GM19397 (cell line): Measurements from ENCODE around the gene DTNBP1.

Source experiments
- ATAC-seq: cut with Tn5 transposase; IDR thresholded peaks from one replicate; pipeline ENCODE4 v1.9.1; 2021; ENCODE audit warnings: mild to moderate bottlenecking, moderate library complexity; ENCODE audit not compliant: unreplicated experiment

DTNBP1 gene

DNA sequence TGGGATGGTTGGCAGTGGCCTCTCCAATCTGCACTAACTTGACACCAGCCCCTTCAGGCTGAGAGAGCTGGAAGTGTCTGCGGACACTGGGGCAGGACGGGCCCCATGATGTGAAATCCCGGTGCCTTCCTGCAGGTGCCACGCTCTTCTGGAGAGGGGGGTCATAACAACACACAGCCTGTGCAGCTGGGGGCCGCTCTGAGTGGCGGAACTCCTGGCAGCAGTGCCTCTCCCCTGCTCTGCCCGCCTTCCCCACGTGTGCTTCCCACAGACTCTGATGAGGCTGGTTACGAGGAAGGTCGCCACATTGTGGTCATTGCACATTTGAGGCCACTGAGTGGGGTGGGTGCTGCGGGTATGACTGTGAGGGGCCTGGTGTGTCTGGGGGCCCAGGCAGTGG, 145.2 kb downstream of the DTNBP1 start:
- ATAC-seq: no peak

DNA sequence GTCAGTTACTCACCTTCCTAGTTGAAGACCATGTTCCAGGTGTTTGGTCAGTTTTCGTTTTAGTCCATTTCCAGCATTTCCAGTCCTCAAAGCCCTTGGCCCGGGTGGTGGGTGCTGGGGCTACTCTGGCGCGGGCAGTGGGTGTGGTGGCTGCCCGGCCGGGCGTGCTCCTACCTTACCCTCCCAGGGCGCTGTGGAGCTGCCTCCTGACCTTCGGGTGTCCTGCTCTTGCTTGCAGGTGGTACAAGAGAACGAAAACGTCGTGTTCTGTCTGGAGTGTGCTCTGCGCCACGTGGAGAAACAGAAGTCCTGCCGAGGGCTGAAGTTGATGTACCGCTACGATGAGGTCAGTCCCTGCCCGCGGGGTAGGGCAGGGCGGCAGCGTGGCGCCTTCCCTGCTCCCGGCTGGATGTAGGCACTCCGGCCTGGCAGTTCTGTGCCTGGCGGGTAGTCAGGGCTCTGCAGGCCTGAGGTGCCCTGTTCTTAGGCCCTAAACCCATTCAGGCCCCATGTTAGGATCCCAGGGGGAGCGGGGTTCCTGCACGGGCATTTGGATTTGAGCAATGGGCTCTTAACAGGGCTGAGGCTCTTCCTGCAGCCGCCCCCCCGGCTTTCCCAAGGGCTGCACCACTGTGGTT, 145.8 kb downstream of the DTNBP1 start:
- ATAC-seq: no peak

DNA sequence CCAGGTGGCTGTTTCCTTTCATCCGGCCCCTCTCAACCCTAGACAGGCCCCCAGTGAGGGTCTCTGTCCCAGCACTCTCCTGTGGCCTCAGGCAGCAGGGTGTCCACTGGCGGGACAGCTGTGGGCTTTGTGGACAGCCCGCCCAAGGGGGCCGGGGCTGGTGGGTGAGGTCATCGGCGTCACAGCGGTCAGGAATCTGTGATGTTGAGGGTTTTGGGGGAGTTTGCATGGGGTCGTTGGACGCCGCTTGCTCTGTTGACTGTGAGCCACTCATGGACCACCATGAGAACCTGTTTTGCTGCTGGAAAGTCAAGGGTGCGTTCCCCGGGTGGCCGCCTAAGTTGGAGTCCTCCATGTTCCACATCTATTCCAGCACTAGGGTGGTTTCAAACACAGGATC, 146.4 kb downstream of the DTNBP1 start:
- ATAC-seq: no peak

DNA sequence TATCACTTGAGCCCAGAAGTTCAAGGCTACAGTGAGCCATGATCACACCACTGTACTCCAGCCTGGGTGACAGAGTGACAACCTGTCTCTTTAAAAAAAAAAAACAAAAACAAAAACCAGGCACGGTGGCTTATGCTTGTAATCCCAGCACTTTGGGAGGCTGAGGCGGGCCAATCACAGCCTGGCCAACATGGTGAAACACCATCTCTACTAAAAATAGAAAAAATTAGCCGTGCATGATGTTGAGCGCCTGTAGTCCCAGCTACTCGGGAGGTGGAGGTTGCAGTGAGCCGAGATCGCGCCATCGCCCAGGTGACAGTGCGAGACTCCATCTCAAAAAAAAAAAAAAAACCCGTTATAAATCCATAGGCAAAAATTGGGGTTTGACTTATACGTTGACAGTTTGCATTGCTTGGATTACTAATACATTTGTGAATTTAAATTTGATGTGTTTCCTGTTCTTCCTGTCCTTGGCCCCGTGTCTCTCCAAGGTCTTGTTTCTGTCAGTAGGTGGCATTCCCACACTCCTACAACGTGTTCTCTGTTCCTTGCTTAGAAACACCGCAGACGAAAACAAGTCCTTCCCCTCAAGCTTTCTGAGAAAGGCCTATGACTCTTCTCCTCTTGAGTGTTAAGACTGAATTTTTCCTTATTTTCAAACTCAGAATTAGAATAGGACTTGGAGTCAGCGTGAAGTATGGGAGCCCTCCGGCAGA, 147.0 kb downstream of the DTNBP1 start:
- no peak for ATAC-seq

DNA sequence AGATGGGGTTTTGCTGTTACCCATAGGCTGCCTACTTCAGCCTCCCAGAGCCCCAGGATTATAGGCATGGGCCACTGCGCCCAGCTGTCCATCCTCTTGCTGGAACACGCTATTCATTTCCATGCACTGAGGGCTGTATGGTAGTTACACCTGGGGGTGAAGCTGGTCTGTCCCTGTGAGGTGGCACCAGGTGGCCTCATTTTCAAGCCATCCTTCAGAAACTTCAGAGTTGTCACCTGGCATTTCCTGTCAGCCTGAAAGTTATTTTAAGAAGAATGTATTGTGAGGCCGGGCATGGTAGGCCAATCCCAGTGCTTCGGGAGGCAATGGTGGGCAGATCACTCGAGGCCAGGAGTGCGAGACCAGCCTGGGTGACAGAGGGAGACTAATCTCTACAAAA, 147.6 kb downstream of the DTNBP1 start:
- no peak for ATAC-seq

DNA sequence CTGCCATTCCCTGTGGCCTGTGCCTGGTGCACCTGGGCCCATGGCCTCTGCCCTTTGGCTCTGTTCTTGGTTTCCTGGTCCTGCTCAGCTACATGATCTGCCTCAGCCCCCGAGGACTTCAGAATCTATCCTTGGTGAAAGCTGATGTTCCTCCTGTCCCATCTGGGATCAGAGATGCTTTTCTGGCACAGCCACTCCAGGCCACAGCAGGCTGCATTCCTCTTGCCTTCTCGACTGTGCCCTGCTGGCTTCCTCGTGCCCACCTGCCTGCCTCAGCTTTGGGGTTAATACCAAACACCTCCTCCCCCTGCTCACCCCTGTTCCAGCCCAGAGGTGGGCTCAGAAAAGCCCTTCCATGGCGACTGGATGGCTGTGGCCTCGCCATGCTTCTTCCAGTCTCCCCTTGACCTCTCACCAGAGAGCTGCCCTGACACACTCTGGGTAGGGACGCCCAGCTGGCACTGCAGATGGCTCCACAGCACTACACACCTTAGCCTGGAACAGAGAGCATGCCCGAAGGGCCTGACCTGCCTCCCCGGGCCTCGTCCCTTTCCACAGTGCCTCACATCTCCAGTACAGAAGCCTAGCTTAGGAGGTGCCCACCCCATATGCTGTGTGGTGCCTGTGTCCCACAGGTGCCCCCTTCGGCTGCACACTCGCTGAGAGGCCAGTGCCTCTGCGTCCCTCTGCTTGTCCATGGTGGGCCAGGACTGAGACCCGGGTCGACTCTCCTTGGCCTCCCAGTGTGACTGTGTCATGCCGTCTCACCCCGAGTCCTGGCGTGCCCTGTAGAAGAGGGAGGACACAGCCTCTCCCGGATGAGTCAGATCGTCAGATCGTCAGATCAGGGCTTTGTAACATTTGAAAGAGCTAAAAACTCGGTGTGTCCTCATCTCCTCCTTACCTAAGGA, 148.8 kb downstream of the DTNBP1 start:
- no peak for ATAC-seq

DNA sequence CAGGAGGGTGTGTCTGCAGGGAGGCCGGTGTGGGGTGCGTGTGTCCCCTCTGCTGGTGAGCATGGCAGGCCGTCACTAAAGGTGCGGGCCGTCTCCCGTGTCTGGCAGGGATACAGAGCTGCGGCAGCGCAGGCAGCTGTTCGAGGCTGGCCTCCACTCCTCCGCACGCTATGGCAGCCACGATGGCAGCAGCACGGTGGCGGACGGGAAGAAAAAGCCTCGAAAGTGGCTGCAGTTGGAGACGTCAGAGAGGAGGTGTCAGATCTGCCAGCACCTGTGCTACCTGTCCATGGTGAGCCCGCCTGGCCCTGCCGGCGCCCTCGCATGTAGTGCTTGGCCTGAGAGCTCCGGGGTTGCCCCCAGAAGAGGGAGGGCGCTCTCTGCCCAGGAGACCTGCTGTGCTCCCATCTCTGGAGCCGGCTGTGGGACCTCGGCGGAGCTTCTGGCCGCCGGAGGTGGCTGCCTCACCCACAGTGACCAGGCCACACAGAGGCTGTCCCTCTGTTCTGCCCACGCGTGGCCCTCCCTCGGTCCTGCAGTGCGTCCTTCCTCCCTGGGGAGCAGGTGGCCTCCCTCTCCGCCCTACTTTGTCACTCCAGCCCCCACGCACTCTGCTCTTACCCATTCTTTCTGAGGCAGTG, 149.6 kb downstream of the DTNBP1 start:
- ATAC-seq: no peak

DNA sequence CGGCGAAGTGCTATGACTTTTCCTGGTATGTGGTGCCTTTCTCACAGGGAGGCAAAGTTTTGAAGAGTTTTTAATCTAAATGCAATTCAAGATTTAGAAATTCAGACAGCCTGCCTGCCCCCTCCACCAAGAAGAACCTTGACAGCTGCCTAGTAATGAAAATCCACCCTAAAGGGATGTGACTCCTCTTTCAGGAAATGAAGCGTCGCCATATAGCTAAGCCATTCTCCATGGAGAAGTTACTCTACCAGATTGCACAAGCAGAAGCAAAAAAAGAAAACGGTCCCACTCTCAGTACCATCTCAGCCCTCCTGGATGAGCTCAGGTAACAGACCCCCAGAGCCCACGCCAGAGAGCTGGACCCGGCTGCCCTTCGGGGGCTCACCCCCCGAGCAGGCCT, 150.1 kb downstream of the DTNBP1 start:
- no peak for ATAC-seq

DNA sequence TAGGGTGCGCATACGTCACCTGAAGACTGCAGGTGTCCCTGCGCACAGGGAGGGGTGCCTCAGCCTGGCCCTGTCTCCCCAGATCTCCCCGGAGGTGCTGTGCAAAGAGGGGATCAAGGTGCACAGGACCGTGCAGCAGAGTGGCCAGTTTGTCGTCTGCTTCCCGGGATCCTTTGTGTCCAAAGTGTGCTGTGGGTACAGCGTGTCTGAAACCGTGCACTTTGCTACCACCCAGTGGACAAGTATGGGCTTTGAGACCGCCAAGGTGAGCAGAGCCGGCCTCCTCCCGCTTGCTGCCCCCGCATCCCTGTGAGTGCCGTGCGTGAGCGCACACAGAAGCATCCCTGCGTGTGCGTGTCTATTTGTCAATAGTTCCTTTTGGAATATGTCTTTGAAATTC, 150.7 kb downstream of the DTNBP1 start:
- no peak for ATAC-seq

DNA sequence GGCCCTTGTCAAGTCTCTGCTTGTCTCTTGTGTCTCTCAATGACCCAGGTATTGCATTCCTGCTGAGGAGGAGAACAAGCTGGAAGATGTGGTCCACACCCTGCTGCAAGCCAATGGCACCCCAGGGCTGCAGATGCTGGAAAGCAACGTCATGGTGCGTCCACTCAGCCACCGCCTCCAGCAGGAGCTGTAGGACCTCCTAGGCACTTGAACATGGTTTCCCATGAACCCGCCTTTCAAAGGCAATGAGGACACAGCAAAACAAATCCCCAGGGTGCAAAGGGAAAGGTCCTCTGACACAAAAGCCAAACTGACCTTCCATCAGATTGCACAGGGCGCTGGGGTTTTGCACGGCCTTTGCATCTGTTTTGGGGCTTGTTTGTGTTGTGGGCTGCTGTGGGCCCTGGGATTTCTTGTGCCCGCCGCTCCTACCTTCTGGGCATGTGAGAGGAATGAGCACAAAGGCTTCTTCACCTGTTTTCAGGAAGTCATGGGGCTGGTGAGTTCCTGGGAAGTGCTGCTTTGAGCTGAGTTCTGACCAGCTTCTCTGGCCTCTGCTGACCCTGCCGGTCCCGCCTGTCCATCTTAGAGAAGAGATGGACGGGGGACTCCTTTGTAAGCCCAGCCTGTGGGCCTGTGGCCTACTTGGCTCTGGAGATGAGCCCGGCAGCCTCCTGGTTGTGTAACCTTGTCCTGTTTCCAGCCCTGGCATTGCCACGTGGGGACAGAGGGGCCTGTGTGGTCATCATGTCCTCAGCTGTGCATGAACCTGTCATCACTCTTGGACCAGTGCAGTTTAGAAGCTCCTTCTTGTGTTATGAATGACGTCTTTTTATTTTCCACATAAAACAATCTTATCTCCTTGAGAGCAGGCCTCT, 151.3 kb downstream of the DTNBP1 start:
- no peak for ATAC-seq

DNA sequence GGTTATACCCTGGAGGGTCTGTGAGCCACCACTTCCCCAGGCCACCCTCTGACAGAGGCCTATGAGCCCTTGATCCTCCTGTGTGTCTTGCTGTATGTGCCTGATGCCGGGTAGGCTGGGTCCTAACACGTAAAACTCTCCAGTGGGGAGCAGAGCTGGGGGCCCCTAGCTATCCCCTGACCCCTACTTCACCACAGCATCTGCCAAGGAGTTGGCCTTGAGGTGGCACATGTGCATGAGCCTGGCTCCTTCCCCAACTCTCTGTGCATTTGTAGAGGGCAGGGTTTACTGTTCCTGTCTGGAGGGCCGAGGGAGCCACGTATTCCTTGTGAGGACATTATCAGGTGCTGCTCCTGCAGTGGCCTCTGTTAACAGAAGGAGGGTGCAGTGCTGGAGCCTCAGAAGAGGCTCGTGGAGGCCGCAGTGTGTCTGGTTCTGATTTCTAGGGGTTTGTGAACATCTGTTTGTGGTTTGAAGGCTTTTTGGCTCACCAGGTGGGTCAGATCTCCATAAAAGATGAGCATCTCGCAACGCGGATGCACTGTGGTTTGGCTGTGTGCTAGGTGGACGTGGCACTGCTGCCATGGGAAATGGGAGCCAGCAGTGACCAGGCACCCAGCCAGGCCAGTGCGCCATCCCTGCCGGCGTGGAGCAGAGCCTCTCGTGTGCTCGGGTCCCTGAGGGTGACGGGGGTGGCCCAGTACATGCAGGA, 152.1 kb downstream of the DTNBP1 start:
- ATAC-seq: no peak

DNA sequence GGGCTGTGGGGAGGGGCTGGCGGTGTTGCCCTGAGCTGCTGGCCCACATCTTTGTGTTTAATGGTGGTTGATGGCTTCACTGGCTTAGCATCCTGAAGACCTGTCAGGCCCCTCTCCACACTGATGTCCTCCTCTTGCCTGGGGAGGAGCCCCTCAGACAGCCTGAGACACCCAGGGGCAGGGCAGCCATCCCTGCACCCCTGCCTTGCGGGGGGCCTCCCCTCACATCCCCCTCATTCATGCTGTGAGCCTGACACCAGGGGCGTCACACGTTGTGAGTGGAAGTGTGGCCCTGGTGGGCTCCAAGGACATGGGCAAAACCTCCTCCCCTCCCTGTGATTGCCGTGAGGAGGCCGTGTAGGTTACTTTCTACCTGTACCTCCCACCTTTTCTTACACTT, 152.7 kb downstream of the DTNBP1 start:
- ATAC-seq: no peak

DNA sequence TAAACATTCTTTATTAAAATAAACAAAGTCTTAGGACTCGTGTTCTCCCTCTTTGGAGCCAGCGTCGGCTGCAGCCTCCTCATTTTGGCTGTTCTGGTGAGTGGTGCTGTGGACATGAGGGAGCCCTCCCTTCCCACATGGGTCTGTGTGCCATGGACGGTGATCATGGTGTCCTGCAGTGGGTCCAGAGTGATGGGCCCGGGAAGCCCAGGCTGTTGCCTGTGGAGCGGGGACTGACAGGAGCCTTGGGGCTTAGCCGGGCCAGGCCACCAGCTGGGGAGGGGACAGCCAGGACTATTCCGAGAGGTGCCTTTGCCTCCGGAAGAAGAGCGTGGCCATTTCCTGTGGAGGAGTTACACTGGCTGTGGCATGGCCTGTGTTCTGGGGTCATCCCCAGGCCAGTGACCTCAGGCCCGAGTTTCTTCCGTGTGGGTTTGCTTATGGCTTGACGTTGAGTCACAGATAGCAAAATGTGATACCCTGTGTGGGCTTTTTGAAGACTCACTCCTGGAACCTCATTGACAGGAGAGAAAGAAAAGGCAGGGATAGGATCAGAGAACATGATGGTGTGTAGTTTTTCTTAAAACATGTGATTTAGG, 153.4 kb downstream of the DTNBP1 start:
- ATAC-seq: no peak

DNA sequence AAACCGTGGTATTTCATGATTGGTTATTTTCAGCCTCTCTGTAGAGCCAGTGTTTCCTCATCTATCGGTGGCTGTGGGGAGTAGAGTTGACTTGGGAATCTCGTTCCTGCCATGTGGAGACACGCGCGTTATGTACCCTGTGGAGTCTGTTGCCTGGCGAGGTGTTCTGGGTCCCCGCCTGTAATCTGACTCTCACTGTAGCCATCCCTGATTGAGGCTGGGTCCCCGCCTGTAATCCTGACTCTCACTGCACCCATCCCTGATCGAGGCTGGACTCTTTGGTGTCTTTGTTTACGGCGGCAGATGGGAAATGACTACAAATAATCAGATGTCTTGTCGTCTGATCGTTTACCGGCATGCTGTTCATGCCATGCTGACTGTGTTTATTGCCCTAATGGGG, 153.9 kb downstream of the DTNBP1 start:
- no peak for ATAC-seq

DNA sequence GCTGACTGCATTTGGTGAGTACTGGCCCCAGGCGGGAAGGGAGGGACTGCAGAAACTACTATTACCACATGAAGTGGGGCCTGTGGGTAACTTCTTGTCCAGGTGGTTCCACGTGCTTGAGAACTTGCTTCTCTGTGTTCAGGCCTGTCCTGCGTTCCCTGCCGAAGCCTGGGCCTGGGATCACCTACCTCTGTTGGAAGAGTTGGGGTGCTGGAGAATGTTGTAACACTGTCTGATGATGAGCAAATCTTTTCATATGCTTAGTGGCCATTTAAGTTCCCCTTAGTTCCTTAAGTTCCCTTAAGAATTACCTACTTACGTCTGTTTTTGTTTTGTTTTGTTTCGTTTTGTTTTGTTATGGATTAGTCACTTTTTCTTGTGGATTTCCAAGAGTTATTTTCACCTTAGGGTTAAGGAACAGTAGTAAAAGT, 154.4 kb downstream of the DTNBP1 start:
- no peak for ATAC-seq

DNA sequence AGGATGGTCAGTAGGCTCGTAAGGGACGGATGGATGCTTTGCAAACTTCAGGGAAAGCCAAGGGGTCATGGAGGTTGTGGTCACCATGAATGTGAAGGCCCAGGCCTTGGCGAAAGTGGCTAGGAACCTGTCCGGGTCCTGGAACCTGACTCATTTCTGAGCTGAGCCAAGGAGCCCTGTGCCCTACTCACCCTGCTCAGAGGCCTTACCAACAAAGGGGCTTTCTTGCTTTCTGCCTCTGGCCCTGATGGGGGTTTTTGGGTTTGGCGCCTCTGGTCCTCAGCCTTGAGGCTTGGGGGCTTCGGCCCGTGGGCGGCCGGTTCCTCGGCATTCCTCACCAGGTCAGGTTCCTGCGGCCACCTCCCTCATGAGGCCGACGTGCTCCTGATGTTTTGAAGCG, 155.1 kb downstream of the DTNBP1 start:
- no peak for ATAC-seq

DNA sequence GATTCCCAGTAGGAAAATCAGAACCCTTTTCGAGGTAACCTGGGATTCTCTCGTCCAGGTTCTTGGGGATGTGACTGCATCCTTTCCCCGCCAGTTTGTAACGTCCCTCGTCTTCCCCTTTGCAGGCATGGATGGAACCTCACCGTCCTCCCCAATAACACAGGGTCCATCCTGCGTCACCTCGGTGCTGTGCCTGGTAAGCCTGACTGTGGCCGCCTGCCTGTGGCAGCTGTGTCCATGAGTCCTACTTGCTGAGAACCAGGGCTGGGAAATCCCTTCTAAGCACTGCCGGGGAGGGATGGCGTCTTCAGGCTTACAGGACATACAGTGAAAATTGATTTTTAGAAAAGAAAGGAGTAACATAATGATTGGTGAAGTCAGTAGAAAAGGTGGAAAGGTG, 155.6 kb downstream of the DTNBP1 start:
- no peak for ATAC-seq

DNA sequence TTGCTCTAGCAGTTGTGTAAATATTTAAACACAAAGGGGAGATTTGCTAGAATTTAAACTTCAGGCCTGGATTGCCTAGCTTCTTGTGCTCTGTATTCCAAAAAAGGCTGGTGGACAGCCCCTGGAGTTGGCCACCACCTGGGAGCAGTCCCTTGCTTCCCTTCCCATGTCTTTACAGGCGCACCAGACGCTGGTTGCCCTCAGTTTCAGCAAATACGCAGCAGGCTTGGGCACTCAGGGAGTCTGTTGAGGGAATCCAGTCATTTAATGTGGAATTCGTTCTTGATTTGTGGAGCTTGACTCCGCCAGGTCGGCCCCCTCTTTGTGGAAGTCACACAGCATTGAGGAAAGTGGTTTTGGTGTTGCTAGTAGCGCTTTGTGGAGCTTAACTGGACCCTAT, 156.8 kb downstream of the DTNBP1 start:
- ATAC-seq: no peak

DNA sequence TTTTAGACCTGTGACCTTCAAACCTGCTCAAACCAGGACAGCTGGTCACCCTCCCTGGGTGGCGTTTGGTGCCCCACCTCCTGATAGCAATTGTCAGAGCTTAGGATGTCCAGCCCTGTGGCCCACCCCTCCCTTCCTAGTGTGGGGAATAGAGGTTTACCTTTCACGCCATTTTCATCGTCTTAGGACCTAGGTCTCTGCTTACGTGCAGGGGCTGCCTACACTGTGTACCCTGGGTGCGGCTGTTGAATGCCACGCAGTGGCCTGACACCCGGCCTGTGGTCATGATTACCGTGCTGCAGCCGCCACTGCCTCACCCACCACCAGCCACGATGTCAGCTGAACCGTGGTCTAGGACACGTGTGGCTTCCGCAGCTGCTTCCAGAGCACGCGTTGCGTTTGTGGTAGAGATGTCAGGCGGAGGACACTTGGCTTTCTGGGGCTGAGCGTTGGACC, 157.3 kb downstream of the DTNBP1 start:
- ATAC-seq: no peak
